Measurements from ENCODE around the gene MKRN2OS.
"Not testable (repeated sequence)": the region's sequence is repeated elsewhere in the genome, so short reads cannot be mapped to it uniquely, and the experiment has no call there.

Gene MKRN2OS

DNA sequence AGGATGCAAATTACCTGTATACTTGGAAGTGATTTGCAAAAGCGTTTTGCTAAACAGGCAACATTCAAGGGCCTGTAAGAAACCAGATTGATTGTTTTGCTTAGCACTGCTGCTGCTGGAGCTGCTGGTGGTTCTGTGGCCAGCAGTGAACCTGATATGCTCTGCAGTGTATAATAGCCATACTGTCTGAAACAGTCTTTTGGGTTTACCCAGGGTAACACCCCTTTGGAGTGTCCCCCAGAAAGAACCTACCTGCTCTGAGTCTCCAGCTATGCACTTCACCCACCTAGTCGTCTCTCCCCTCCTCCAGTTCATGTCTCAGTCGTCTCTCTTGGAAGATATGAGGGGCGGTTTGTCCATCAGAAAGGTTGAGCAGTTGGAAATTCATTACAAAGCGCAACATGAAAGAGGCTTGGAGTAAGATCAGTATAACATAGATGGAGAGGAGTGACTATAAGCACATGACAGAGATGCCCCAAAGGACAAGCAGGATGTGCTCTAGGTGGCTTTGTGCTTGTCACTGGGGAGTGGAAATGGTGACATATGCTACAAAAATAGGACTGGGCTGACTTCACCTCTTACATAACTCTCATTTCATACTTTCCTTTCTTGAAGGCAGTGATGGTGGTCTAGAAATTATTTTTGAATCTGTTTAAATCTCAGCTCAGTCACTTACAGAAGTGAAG, 15.3 kb upstream of the MKRN2OS start:
- DNase-seq = no peak

GRCh38 chr3:12559520-12559919, 14.2 kb upstream of the MKRN2OS start:
- no peak for DNase-seq

DNA sequence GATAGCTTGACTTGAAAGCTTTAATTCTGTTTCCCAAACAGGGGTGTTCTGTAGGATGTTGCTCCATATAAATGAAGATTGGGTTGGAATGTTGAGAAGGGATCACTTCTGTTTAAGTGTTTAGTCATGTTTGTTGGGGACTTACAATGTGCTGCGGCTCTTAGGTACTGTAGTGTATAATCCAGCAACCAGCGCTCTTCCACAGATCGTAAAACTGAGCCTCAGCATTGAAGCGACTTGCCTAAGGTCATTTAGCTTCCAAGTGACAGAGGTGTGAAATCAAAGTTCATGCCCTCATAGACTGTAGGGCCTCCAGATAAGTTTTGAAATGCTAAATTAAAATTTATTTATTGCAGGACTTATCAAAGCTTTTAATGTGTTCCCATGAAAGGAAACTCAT, 13.4 kb upstream of the MKRN2OS start:
- no peak for DNase-seq

DNA sequence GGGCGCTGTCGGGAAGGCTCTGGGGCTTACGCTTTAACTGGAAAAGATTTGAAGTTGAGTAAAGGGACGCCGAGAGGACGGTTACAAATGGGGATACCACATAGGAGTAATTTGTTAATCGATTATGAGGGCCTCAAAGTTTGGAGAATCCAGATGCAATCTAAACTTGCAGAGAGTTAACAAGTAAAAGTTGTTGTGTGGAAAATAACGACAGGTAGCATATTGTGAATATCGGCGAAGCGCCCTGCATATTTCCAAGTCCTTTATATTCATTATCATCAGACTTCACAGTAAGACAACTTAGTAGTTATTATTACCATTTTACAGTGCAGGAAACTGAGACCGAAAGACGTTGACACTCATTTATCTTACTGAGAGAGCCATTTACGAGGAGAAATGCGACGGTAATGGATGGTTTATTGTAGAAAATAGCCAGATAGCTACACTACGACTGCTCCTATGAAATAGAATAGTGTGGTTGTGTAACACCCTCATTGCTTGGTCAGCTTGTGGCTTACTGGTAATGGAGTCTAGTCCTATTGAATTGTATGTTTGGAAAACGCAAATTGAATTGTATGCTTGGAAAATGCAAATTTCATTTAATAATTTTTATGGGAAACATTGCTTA, 12.3 kb upstream of the MKRN2OS start:
- DNase-seq = peak; percentile 30

DNA sequence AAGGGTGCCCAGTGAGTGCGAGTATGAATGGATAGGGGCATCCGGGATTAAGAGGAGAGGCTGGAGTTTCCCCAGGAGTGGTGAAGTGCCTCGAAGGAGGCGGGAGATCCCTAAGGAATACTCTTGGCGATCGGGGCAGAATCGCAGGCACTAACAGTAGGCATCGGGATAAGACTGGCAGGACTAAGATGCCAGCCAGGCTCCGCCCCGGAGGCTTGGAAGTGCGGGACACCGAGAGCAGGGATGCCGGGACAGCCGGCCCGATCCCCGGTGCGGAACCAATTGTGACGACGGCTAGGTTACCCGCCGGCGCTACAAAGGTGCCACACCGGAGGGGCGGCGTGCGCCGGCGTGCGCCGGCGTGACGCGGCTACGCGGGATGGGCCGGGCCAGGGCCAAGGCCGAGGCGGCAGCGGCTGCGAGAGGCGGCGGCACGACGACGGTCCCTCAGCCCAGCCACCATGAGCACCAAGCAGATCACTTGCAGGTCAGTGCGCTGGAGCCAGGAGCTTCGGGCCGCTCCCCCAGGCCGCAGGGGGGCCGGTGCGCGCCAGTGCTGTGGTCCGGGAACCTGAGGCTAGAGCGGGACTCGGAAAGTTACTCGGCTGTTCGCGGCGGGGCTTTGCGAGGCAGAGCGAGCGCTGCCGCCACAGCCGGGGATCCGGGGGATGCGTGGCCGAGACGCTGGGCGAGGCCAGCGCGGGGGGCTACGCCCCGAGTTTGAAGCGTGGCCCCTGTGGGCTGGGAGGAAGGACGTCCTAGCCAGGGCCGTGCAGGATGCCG, 11.6 kb upstream of the MKRN2OS start, which contains the start of gene MKRN2:
TSS of gene MKRN2 (plus strand) at position 398 of the 783 bp plus-strand sequence. CDS start at position 462, 64 bp downstream.
- DNase-seq = peak; percentile 87

GRCh38 chr3:12556314-12556689, 11.0 kb upstream of the MKRN2OS start:
- DNase-seq = no peak

DNA sequence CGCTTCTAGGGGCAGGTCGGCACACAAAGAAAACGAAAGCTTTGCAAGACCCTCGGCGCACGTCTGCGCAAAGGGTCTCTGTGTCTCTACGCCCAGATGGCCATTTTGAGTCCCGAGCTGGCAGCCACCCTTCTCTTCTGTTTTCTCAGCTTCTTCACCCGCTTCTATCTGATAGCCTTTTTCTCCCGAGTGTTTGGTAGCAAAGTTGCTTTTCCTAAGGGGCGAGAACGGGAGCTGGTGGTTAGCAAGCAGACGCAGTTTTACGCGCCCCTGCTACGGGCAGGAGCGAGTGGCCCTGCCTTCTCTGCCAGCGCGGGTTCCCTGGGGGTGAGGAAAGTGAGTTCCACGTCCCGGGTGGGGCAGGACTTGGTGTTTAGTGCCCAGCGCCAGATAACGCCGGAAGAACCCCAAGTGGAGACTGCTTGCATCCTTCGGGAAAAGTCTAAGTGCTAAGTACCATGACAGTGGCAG, 8.7 kb upstream of the MKRN2OS start:
- DNase-seq = peak; percentile 29

GRCh38 chr3:12549971-12550760, 4.9 kb upstream of the MKRN2OS start:
- DNase-seq = no peak

GRCh38 chr3:12544652-12545472, 437 bp downstream of the MKRN2OS start:
- no peak for DNase-seq

- not testable (repeated sequence) for DNase-seq
Measured at GRCh38 chr3:12543497-12543896, 1.8 kb downstream of the MKRN2OS start.

DNA sequence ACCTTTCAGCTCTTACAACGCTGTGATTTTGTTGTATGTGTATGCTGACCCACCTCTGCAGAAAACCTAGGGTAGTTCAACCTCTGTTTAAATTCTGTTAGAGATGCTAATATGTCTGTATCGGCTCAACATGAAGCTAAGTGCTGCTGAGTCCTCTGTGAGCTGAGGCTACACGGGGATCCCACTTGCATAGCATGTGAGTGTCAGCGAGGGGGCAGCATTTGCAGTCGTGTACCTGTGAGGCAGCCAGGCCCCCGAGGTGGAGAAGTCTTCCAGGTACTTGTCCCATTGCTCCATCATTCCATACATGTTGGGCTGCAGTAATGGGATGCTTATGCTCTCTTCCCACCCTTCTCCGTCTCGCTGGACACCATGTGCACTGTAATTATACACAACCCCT, 3.7 kb downstream of the MKRN2OS start:
- DNase-seq = no peak

GRCh38 chr3:12536423-12536822, 8.9 kb downstream of the MKRN2OS start:
- DNase-seq = peak; percentile 9

DNA sequence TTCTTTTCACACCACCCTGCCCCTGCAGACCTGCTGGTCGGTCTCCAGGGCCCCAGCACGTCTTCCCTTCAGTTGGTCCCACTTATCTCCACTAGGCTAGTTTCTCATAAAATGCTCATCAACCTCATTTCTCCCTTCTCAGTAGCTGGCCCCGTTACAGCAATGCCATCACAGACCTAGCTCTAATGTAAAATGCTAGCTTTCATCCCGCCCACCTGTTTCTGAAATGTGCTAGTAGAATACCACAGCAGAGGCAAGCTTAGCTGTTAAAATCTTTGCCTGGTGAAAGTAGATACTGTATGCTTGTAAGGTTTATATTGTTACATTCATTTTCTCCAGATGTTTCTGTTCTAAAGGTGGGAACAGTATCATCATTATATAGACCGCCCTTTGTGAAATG, 13.1 kb downstream of the MKRN2OS start:
- no peak for DNase-seq

DNA sequence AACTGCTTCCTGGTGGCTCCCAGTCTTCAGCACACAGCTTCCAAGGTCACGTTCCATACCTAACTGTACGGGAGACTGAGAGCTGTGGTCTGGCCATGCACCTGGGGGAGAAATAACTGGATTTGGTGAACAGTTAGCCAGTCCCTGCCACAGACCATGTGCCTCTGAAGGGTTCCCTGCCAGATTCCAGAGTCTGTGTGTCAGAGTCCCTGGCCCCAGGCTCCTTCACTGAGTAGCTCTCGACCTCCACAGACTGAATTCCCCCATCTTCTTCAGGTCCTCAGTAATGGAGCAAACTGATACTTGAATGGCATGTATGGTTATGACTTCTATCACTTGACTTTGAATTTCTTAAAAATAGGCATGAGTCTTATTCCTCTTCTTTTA, 17.5 kb downstream of the MKRN2OS start:
- no peak for DNase-seq

- DNase-seq = no peak
Measured at GRCh38 chr3:12522721-12523120, 22.6 kb downstream of the MKRN2OS start.

DNA sequence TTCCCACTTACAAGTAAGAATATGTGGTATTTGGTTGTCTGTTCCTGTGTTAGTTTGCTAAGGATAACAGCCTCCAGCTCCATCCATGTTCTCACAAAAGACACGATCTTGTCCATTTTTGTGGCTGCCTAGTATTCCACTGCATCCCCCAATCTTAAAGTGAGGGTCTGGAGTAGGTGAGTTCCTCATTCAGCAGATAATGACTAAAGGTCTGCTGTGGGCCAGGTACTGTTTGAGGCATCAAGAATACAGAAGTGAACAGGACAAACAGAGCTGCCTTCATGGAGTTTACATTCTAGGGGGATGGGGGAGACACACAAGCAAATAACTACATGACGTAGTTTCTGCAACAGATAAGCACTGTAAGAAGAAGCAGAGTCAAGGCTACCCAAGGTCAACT, 24.3 kb downstream of the MKRN2OS start:
- no peak for DNase-seq

DNA sequence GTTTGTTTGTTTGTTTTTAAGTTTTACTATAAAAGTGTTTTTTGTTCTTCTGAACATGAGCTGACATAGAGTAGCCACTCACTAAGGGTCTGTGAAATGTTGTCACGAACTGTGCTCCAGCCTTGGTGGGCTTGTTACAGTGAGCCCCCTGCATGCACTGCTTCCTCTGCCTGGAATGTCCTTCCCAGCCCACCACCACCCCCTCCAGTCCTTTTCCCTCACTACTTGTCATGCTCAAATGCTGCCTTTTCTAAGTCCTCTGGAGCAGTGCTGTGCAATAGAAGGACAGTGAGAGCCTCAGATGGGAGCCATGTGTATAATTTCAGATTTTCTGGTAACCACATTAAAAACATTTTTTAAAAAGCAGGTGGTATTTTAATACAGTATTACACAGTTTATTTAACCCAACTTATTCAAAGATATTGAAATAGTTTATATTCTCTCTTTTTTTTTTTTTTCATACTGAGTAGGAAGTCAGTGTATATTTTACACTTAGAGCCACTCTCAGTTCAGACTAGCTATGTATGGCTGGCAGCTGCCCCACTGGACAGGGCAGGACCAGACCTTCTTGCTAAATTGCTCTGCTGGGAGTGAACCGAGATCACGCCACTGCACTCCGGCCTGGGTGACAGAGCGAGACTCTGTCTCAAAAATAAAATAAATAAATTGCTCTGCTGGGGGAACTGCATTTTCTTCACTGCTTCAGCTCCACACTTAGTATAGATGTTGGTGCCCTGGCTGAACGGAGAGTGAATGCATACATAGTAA, 26.9 kb downstream of the MKRN2OS start:
- DNase-seq = no peak

DNA sequence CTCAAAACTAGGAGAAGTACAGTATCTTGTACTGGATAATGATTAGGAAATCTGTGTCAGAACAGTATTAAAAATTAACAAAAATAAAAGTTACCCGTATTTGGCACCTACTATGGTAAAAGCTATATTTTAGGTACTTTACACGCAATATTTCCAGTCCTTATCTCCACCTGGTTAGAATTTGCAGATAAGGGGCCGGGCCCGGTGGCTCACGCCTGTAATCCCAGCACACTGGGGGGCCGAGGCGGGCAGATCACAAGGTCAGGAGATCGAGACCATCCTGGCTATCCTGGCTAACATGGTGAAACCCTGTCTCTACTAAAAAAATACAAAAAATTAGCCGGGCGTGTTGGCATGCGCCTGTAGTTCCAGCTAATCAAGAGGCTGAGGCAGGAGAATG, 28.4 kb downstream of the MKRN2OS start:
- no peak for DNase-seq

DNA sequence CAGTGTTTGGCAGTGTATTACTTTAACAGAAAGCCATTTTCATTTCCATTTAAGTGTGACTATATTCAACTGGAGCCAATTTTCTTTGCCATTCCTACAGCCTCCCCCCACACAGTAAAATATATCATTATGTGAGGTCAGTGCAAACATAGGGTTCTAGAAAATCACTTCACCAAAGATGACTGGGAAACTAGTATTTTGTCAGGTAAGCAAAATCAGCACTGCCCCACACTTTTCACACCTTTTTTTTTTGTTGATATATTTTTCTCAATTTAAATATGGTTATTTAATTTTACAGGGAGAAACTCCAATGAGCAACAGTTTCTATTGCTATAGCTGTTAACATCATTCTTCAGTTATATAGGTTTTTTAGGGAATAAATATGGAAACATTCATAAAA, 29.7 kb downstream of the MKRN2OS start:
- DNase-seq = no peak

- DNase-seq = no peak
Measured at GRCh38 chr3:12513694-12514446, 31.4 kb downstream of the MKRN2OS start.
